ENCODE measurements around the gene ZNF132.
"Not testable (repeated sequence)": the region's sequence is repeated elsewhere in the genome, so short reads cannot be mapped to it uniquely, and the experiment has no call there.

The ZNF132 gene

DNA sequence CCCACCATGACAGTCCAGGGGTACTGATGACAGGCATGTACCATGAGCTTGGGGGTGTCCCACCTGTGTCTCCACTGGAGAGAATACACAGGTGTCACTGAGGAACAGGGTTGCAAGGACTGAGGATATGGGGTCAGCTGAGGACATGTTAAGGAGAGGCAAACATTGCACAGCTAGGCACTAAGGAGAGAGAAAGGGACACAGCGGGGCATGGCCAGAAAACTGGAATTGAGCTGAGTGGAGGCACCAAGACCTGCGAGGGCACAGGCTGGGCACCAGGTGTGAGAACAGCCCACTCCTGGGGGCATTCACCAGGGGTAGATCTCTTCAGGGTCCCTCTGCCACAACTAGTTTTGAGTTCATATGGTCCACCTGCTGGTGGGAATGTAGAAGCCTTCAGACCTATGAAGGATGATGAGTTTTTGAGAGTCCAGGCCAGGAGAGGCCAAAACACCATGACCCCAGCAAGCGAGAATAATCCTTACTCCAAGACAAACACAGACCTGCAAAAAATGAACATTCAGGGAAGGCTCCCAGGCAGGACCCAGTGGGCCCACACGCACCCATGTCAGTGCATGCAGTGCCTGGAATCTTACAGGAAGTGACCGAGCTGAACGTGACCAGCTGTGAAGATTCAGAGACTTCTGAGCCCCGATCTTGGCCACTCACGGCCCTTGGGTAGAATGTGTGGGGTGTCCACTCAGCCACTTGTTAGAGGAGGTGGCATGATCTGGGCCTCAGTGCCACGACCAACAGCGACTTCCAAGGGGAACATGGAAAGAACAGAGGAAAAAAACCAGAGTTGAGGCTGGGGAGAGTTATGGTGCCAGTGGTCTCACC, 32.9 kb downstream of the ZNF132 start:
- DNase-seq (ENCODE audit: low spot score) = no peak

- not testable (repeated sequence) for DNase-seq (ENCODE audit: low spot score)
Observed at GRCh38 chr19:58403920-58404478, 36.0 kb downstream of the ZNF132 start.

DNA sequence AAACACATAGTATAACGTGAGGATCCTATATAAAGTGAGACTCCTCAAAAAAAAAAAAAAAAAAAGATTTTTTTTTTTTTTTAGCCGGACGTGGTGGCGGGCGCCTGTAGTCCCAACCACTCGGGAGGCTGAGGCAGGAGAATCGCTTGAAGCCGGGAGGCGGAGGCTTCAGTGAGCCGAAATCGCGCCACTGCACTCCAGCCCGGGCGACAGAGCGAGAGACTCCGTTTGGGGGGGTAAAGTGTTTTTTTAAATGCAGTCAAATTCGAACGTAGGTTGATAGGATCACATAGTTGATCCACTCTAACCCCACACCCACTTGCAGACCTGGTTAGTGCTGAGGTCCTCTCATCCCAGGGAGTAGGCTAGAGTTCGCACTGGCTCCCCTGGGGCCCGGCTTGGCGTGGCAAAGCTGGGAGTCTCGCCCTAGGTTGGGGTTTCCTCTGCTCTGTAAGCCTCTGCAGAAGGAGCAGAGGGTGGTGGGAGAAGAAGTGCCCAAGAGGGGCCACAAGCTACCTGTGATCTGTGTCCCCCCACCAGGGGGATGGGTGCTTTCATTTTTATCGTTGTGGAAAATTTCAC, 38.0 kb downstream of the ZNF132 start:
- DNase-seq (ENCODE audit: low spot score) = no peak

GRCh38 chr19:58400916-58401839, 38.8 kb downstream of the ZNF132 start:
- peak; percentile 99 for DNase-seq (ENCODE audit: low spot score)

DNA sequence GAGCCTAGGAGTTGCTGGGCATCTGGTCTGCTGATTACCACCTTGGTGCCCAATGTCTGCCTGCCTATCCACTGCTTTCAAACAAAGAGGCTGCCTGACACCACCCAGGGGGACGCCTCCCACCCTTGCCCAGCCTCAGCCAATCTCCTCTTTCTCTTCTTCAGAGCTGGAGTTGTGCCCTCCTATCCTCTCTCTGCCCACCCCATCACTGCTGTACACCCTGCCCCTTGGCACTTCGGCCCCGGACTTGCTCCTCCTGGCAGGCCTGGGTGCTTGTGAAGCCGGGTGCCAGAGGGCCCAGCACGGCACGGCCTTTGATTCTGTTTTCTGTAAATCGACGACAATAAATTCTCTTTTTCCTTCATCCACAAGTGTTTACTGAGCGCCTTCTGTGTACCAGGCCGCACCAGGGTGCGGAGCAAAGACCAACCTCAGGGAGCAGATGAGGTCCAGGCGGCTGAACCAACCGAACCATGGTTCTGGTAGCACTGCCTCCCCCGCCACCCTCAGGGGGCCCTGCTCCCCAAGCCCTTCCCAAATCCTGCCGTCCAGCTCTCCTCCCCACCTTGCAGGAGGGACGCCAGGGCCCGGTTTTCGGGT, 39.5 kb downstream of the ZNF132 start:
- no peak for DNase-seq (ENCODE audit: low spot score)

- no peak for DNase-seq (ENCODE audit: low spot score)
Observed at GRCh38 chr19:58399903-58400302, 40.0 kb downstream of the ZNF132 start.

- no peak for DNase-seq (ENCODE audit: low spot score)
Observed at GRCh38 chr19:58398545-58398944, 41.4 kb downstream of the ZNF132 start.

- no peak for DNase-seq (ENCODE audit: low spot score)
Observed at GRCh38 chr19:58398087-58398486, 41.9 kb downstream of the ZNF132 start.

- DNase-seq (ENCODE audit: low spot score) = no peak
Observed at GRCh38 chr19:58397533-58398037, 42.4 kb downstream of the ZNF132 start.

GRCh38 chr19:58396691-58397532, 43.0 kb downstream of the ZNF132 start:
- no peak for DNase-seq (ENCODE audit: low spot score)

GRCh38 chr19:58395979-58396627, 43.9 kb downstream of the ZNF132 start:
- no peak for DNase-seq (ENCODE audit: low spot score)

DNA sequence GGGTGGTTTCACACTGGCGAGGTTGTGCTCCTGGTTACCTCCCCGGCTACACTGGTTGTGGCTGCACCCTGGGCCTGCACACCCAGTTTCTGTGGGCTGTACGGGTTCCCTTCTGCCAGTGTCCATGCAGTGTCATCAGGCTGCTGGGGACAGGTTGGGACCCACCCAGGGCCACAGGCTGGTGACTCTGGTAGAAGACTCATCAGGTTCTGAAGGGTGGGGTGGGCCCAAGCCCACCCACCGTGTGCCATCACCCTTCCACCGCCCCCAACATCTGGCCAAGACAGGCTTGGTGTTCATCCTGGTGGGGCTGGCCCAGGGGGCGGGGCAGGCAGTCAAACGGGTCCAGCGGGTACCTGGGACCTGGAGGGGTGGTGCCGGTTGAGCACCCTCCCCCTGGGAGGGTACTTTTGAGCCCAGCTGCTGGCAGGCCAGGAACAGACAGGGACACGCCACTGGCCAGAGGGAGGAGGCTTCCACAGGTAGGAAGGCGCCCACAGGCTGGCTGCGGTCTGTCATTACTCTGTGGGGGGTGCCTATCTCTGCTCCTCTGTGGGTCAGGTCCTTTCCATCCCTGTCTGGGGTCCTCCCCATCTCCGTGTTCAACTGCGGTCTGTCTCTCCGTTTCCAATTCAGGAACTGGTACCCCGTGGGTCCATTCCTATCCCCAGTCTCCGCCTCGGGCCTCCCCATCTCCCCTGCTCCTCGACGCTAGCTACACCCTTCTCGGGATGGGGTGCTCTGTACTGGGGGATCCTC, 44.6 kb downstream of the ZNF132 start, which contains the start of gene RNF225:
Gene RNF225 (plus strand): TSS at position 437 of the 759 bp plus-strand sequence. CDS start 434 bp downstream, outside the sequence.
- DNase-seq (ENCODE audit: low spot score) = no peak

DNA sequence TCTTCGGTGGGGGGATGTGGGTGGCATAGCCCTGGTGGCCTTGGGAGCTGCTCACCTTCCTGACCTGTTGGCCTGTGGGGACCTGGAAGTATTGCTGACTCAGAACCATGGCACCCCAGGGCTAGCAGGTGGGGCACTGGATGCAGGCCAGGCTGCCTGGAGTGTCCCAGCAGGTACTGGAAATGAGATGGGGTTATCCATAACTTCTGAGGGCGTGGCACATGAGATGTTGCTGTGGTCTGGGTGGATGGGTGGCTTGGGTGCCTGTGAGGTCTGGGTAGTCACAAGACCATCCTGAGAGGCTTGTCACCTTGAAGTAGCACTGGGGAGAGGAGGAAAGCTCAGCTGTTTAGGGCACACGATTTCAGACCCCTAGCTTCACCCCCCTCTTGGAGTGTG, 45.1 kb downstream of the ZNF132 start:
- DNase-seq (ENCODE audit: low spot score) = no peak

- no peak for DNase-seq (ENCODE audit: low spot score)
Observed at GRCh38 chr19:58393725-58394033, 46.3 kb downstream of the ZNF132 start.

DNA sequence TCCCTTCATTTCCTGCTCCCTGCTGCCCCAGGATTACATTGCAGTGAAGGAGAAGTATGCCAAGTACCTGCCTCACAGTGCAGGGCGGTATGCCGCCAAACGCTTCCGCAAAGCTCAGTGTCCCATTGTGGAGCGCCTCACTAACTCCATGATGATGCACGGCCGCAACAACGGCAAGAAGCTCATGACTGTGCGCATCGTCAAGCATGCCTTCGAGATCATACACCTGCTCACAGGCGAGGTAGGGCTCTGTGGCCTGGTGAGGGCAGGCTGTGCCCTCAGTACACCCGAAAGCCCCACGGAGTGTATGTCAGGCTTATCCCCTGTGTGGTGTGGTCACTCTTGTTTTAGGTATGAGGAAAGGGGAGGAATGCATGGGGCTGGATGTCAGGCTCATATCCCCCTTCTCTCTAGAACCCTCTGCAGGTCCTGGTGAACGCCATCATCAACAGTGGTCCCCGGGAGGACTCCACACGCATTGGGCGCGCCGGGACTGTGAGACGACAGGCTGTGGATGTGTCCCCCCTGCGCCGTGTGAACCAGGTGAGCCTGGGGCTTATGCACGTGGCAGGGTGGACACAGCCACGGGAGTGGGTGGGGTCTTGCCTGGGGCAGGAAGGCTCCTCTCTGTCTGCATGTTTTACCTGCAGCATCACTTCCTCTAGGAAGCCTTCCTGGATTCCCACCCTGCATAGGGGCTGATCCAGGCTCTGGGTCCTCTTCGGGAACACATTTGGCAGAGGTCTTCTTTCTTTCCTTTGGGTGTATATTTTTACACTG, 46.8 kb downstream of the ZNF132 start:
- DNase-seq (ENCODE audit: low spot score) = no peak

DNA sequence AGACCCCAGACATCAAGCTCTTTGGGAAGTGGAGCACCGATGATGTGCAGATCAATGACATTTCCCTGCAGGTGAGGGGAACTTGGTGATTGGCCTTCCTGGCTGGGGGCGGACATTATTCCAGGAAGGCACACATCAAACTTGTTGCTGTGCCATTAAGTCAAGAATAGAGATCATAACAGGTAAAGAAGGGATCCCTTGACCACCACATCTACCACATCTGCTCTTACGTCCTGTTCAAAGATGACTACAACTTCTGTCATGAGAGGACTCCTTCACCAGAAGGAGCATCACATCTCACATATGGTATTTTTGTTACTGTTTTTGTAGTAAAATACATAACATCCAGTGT, 51.8 kb downstream of the ZNF132 start:
- DNase-seq (ENCODE audit: low spot score) = no peak

DNA sequence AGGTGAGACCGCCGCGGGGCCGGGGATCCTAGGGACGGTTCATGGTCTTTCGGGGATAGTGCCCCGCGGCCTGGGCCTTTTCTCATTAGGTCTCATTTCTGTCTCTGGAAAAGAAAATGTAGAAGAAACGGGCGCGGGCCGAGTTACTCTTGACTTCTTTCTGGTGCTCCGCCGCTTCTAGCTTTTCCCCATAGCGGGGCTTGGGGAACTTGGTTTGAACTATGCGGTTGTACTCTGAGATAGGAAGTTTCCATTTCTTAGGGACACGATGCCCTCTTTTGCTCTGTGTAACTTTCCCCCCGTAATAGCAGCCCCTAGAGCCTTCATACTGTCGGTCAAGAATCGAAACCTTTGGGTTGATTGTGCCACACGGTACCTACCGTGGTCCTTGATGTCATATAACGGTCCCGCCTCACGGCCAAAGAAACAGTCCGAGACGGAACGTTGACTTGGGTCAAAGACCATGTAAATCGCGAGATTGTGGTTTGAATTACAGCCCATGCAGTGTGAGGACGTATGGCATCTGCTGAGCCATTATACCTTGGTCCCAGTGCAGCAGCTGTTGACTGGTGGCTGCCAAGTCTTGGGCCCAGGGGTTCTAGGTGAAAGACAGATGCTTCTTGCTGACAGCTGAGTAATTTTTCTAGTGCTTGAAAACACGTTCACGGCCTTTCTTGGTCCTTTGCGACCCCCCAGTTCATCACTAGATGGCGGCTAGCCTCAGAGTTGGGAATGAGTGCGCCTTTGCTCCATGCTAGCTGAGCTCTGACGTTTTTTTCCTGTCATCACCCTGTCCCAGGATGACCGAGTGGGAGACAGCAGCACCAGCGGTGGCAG, 52.4 kb downstream of the ZNF132 start:
- no peak for DNase-seq (ENCODE audit: low spot score)
